Karpas-422 (cell line): ENCODE measurements around the gene TMEM239. TPM values are rescaled to one million over a fixed set of nuclear protein-coding genes. Genes with fewer than 3 reads are reported as not detected.
A peak's percentile ranks its signal among the peaks of the same experiment; 100 is the strongest.

Experiments used
- DNase-seq: peaks from one replicate; pipeline ENCODE4 v3.0.0-alpha.2; 2015
- H2AFZ ChIP-seq: fragments of 200-600 bp; sonication (generic); 2 replicates; pipeline ENCODE4 v1.6.1; 2014; ENCODE audit warnings: antibody characterized with exemption, low read length, mixed read lengths
- H3K27ac ChIP-seq: fragments of 200-600 bp; sonication (generic); 2 replicates; pipeline ENCODE4 v1.5.1; 2014; ENCODE audit warnings: mild to moderate bottlenecking, low read length, moderate library complexity
- H3K27me3 ChIP-seq: fragments of 200-600 bp; sonication (generic); 2 replicates; pipeline ENCODE4 v1.6.1; 2014; ENCODE audit warnings: low read length, mixed read lengths
- H3K36me3 ChIP-seq: fragments of 200-600 bp; sonication (generic); 2 replicates; pipeline ENCODE4 v1.6.1; 2014; ENCODE audit warnings: low read length, mixed read lengths; ENCODE audit not compliant: insufficient read depth
- H3K4me1 ChIP-seq: fragments of 200-600 bp; sonication (generic); 2 replicates; pipeline ENCODE4 v1.6.1; 2014; ENCODE audit warnings: mild to moderate bottlenecking, low read length, mixed read lengths
- H3K4me2 ChIP-seq: fragments of 200-600 bp; sonication (generic); 2 replicates; pipeline ENCODE4 v1.6.1; 2014; ENCODE audit warnings: low read length, low read depth, mild to moderate bottlenecking; ENCODE audit not compliant: poor library complexity, severe bottlenecking
- H3K4me3 ChIP-seq: fragments of 200-600 bp; sonication (generic); 2 replicates; pipeline ENCODE4 v1.5.1; 2014; ENCODE audit warnings: mild to moderate bottlenecking, antibody characterized with exemption, low read length, mixed read lengths
- H3K79me2 ChIP-seq: fragments of 200-600 bp; sonication (generic); 2 replicates; pipeline ENCODE4 v1.6.1; 2014; ENCODE audit warnings: mild to moderate bottlenecking, low read length, mixed read lengths
- H3K9ac ChIP-seq: fragments of 200-600 bp; sonication (generic); 2 replicates; pipeline ENCODE4 v1.6.0; 2014; ENCODE audit warnings: low read length
- H3K9me2 ChIP-seq: fragments of 200-600 bp; sonication (generic), shearing (Covaris generic); replicated peaks from 2 replicates; pipeline ENCODE4 v1.6.0; 2014; ENCODE audit warnings: mild to moderate bottlenecking, low read length, moderate library complexity; ENCODE audit not compliant: insufficient read depth
- H3K9me3 ChIP-seq: fragments of 300-700, 200-600 bp; sonication (generic); 2 replicates; pipeline ENCODE4 v1.6.1; 2014; ENCODE audit warnings: low read length, mixed read lengths
- H4K20me1 ChIP-seq: fragments of 200-600 bp; sonication (generic); 2 replicates; pipeline ENCODE4 v1.6.1; 2014; ENCODE audit warnings: mild to moderate bottlenecking, antibody characterized with exemption, low read length, low read depth; ENCODE audit not compliant: insufficient read depth
- total RNA-seq: library from RNA; depleted of rRNA; stranded (reverse); fragments of >200 nt; shearing (Covaris generic); gene quantifications from 2 replicates; pipeline ENCODE4 v1.2.3, GENCODE V29; 2014; ENCODE audit warnings: low replicate concordance

Gene TMEM239
- total RNA-seq, 1 experiment from 2014 or later = not detected

DNA sequence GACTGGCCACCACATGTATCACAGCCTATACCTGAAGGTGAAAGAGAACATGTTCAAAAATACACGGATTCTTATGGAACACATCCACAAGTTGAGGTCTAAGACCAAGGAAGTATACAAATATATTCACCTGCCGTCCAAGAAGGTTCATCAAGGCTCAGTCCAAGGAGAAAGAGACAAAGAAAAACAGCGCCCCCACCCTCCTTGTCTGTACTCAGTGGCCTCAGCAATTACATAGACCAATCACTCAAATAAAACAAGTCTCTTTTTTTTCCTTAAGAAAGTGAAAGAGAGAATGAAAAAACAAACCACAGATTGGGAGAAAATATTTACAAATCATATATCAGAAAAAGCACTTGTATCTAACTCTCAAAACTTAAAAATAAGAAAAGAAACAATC, 35.2 kb upstream of the TMEM239 start:
- no peak overlapping the region for H3K9ac ChIP-seq
- H3K9me2 ChIP-seq = no peaks in the 10 kb centered on the region
- H3K9me3 ChIP-seq = no peaks in the 10 kb centered on the region

DNA sequence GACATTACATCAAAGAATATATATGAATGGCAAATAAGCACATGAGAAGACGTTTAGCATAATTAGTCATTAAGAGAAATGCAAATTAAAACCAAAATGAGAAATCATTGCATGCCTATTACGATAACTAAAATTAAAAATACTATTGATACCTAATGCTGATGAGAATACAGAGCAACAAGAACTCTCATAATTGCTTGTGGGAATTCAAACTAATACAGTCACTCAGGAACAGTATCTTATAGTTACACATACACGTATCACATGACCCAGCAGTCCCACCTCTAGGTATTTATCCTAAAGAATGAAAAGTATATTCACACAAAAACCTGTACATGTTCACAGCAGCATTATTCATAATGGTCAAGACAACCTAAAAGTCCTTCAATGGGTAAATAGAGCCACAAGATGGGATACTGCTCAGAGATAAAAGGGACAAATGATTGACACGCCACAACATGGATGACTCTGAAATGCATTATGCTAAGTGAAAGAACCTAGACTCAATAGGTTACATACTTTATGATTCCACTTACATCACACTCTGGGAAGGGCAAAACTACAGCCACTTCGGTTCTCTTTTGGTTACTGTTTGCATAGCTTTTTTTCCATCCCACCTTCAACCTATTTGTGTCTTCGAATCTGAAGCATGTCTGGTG, 32.1 kb upstream of the TMEM239 start:
- Histone ChIP-seq H3K27ac (no peak overlapping the region), H3K36me3 (no peaks in the 10 kb centered on the region), H4K20me1 (no peaks in the 10 kb centered on the region), H3K9me3 (no peaks in the 10 kb centered on the region), H2AFZ (no peak overlapping the region), H3K4me1 (peaks cover 7% of the 10 kb centered on the region), H3K9ac (no peak overlapping the region), H3K4me2 (no peak overlapping the region), H3K4me3 (no peak overlapping the region), H3K79me2 (no peaks in the 10 kb centered on the region), H3K9me2 (no peaks in the 10 kb centered on the region), H3K27me3 (no peaks in the 10 kb centered on the region)
- DNase-seq = no peak

More for the DNA sequence above, 35.2 kb upstream of the TMEM239 start:
- Histone ChIP-seq H3K4me3 (no peak overlapping the region), H4K20me1 (no peaks in the 10 kb centered on the region), H3K4me2 (no peak overlapping the region), H3K36me3 (no peaks in the 10 kb centered on the region), H3K27me3 (0 out of 2 replicates have a peak, but pooled peaks cover 2% of the 10 kb centered on the region), H3K79me2 (no peaks in the 10 kb centered on the region), H3K4me1 (peaks cover 7% of the 10 kb centered on the region), H2AFZ (no peak overlapping the region), H3K27ac (no peak overlapping the region)
- peak; percentile 57 for DNase-seq

DNA sequence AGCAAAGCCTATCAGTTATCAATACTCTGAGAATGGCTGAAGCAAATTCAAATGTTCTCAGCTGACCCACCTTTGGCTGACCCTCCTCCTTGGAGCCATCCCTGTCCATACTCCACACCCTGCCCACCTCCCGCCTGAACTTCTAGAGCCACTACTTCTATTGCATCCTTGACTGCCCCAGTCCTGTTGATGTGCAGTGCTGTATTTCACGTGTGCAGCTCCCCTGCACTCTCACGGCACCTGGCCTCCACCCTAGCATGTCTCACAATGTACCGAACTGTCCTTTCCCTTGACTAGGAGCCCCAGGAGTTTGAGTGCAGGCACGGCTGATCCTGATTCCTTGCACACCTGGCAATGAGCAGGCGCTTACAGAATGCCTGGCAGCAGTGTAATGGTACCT, 22.7 kb upstream of the TMEM239 start:
- H3K27me3 ChIP-seq = no peaks in the 10 kb centered on the region
- no peaks in the 10 kb centered on the region for H4K20me1 ChIP-seq
- H3K9me2 ChIP-seq = no peaks in the 10 kb centered on the region
- no peaks in the 10 kb centered on the region for H3K79me2 ChIP-seq
- no peak for DNase-seq
- no peaks in the 10 kb centered on the region for H3K36me3 ChIP-seq
- no peaks in the 10 kb centered on the region for H3K4me1 ChIP-seq
- no peak overlapping the region for H3K27ac ChIP-seq
- H3K9me3 ChIP-seq = no peaks in the 10 kb centered on the region
- no peak overlapping the region for H3K4me2 ChIP-seq
- H3K9ac ChIP-seq = no peak overlapping the region
- no peak overlapping the region for H3K4me3 ChIP-seq
- no peak overlapping the region for H2AFZ ChIP-seq

DNA sequence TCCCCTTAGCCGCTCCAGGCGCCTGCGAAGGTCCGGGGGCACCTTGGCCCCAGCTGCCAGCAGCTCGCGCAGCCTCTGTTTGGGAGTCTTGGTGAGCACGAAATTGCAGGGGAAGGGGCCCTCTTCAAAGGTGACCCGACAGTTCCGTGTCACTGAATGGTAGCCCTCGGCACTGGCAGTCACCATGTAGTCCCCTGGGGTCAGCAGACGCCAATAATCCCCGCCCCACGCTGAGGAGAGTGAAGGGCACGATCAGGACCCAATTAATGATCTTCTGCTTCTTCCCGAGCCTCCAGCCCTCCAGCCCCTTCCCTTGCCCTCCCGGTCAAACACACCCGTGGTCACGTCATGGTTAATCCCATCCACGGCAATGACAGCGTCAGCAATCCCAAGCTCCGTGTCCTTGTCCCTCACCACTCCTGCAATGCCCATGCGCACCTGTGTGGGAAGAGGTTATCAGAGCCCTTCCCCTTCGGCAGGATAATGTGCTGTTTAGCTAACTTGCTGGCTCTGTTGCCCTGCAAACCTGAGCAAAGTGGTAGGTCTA, 21.9 kb upstream of the TMEM239 start:
- H3K79me2 ChIP-seq = no peaks in the 10 kb centered on the region
- no peaks in the 10 kb centered on the region for H4K20me1 ChIP-seq
- H3K4me1 ChIP-seq = no peaks in the 10 kb centered on the region
- H3K27me3 ChIP-seq = no peaks in the 10 kb centered on the region
- H3K9me3 ChIP-seq = no peaks in the 10 kb centered on the region
- H3K4me2 ChIP-seq = no peak overlapping the region
- H3K27ac ChIP-seq = no peak overlapping the region
- H3K9ac ChIP-seq = no peak overlapping the region
- H3K4me3 ChIP-seq = no peak overlapping the region
- H3K9me2 ChIP-seq = no peaks in the 10 kb centered on the region
- no peak for DNase-seq
- no peaks in the 10 kb centered on the region for H3K36me3 ChIP-seq
- no peak overlapping the region for H2AFZ ChIP-seq

DNA sequence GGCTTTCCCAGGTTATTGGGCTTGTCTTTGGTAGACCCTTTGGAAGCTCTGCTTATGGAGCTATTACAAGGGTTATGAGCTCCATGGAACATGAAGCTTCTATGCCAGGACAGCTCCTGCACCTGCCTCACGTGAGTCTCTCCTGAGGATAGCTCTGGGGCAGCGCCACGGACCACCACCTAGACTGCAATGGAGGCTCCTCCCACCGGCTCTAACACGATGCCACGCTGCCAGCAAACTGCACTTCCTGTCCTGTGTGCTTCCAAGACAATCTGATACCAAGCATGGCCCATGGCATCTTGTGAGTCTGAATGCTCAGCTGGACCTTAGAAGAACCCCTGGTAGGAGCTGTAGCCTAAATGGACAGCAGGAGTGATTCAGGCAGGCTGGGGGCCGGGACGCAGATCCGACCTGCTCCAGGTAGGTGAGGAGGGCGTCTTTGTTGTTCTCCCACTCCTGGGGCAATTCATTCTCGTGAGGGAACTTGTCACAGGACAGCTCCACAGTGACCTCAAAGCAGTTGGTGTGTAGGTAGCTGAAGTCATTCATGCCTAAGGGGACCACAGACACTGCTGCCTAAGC, 21.2 kb upstream of the TMEM239 start:
- no peaks in the 10 kb centered on the region for H3K36me3 ChIP-seq
- no peaks in the 10 kb centered on the region for H3K4me1 ChIP-seq
- H4K20me1 ChIP-seq = no peaks in the 10 kb centered on the region
- no peaks in the 10 kb centered on the region for H3K27me3 ChIP-seq
- H3K4me3 ChIP-seq = no peak overlapping the region
- no peaks in the 10 kb centered on the region for H3K9me2 ChIP-seq
- no peak overlapping the region for H2AFZ ChIP-seq
- DNase-seq = peak; percentile 50
- H3K9ac ChIP-seq = no peak overlapping the region
- H3K4me2 ChIP-seq = no peak overlapping the region
- H3K27ac ChIP-seq = no peak overlapping the region
- no peaks in the 10 kb centered on the region for H3K79me2 ChIP-seq
- H3K9me3 ChIP-seq = no peaks in the 10 kb centered on the region

DNA sequence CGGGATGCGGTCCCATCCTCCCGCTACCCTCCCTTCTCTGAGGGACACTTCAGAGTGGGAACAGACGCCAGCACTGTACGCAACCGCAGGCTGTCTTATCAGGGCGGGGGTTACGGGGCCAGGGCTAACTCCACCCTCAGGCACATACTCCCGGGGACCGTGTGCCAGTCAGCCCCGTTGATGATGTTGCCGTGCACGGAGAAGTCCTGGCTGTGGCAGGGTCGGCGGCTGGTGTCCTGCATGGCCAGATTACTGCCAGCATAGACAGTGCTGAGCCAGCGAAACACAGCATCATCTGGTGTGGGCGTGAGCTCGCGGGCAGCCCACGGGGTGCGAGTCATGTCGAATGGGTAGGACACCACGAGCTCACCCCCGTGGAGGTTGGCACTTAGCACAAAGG, 20.7 kb upstream of the TMEM239 start:
- Histone ChIP-seq H4K20me1 (no peaks in the 10 kb centered on the region), H3K4me3 (no peak overlapping the region), H3K27me3 (no peaks in the 10 kb centered on the region), H3K9me3 (no peaks in the 10 kb centered on the region), H3K4me1 (no peaks in the 10 kb centered on the region), H3K36me3 (no peaks in the 10 kb centered on the region), H3K4me2 (no peak overlapping the region), H2AFZ (no peak overlapping the region), H3K79me2 (no peaks in the 10 kb centered on the region), H3K27ac (no peak overlapping the region), H3K9me2 (no peaks in the 10 kb centered on the region), H3K9ac (no peak overlapping the region)
- DNase-seq = no peak

DNA sequence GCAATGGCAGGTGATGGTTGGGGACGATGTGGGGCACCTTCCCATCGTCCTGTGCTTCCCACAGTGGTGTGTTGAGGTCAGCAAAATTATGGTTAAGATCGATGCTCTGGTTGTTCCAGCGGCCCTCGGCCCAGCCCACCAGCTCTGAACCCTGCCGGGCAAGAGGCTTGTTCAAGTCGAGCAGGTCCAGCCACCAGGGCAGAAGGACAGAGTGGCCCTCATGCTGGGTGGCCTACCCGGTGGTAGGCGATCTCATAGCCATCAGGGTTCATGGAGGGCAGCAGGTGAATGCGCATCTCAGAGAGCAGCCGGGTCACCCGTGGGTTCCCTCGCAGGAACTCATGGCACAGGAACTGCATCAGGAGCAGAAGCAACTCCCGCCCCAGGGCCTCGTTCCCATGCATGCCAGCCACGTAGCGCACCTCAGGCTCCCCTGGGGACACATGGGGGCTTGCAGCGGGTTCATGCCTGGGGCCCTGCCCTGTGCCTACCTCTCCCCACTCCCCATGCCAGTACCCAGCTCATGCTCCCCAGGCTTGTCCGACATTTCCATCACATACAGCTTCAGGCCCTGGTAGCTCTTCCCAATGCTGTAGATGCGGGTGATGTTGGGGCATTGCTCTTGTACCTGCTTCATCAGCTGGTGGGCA, 20.0 kb upstream of the TMEM239 start:
- no peak for DNase-seq
- H3K9me2 ChIP-seq = no peaks in the 10 kb centered on the region
- no peak overlapping the region for H3K9ac ChIP-seq
- H4K20me1 ChIP-seq = no peaks in the 10 kb centered on the region
- H3K4me3 ChIP-seq = no peak overlapping the region
- no peaks in the 10 kb centered on the region for H3K36me3 ChIP-seq
- H3K4me2 ChIP-seq = no peak overlapping the region
- no peaks in the 10 kb centered on the region for H3K9me3 ChIP-seq
- H3K79me2 ChIP-seq = no peaks in the 10 kb centered on the region
- no peak overlapping the region for H3K27ac ChIP-seq
- H3K27me3 ChIP-seq = no peaks in the 10 kb centered on the region
- H3K4me1 ChIP-seq = no peaks in the 10 kb centered on the region
- H2AFZ ChIP-seq = no peak overlapping the region

DNA sequence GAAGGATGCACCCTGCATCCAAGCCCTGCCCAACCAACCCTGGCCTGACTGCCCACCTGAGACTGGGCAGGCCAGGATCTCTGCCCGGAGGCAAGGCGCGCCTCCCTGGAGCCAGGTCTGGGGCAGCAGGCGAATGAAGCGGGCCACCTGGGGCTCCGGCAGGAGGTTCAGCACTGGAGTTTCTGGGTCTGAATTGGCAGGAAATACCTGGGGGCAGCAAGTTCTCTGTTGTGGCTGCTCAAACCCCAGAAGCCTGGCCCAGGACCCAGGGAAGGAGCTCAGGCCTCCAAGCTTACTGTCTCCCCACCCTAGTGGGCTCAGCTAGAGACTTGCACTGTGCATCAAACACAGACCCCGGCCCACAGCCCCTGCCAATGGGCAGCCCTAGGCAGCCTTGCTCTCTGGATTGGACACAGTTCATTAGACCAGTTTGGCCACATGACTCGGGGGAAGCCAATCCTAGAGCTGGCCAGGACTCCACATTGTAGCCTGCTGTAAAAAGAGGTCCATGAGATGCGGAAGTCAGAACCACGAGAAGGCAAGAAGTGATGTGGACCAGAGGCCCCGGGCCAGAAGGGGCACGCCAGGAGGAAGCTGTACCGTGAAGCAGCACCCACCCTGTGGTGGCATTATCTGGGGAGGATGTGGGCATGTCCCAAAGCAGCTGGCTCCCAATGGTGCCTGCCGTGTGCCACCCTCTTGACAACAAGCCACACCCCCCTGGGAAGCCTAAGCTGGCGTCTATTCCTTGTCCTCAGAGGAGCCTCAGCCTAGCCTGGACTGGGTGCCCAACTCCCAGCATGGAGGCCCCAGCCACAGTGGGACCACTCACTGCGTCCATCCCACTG, 18.8 kb upstream of the TMEM239 start:
- Histone ChIP-seq H3K79me2 (no peaks in the 10 kb centered on the region), H3K27me3 (no peaks in the 10 kb centered on the region), H3K4me1 (no peaks in the 10 kb centered on the region), H3K4me3 (no peak overlapping the region), H3K9me2 (no peaks in the 10 kb centered on the region), H3K36me3 (no peaks in the 10 kb centered on the region), H3K4me2 (no peak overlapping the region), H4K20me1 (no peaks in the 10 kb centered on the region), H3K9ac (no peak overlapping the region), H2AFZ (peak overlapping the region; percentile 63; the same call in 1 of the 2 replicates), H3K9me3 (no peaks in the 10 kb centered on the region), H3K27ac (no peak overlapping the region)
- DNase-seq = peak; percentile 53
